Aorta (tissue), 5 donors: Measurements from ENCODE around the gene ANK3. TPM values are rescaled to one million over a fixed set of nuclear protein-coding genes. Genes with fewer than 3 reads are reported as not detected.

Experiments used
- ATAC-seq: fragments of 200-7000 bp; cut with Tn5 transposase; one replicate; pipeline ENCODE4 v1.9.1; 2022; ENCODE audit warnings: moderate library complexity; ENCODE audit not compliant: low FRiP score
- DNase-seq, 2 donors: peaks; one replicate each; pipeline ENCODE4 v3.0.0-alpha.2; 2020
- H3K27ac ChIP-seq, 2 donors: one replicate each; pipeline ENCODE4 v1.5.1; 2013; ENCODE audit warnings: low read length in 2 of 2, mild to moderate bottlenecking in 2 of 2, moderate library complexity in 2 of 2, control low read depth in 1 of 2, inconsistent platforms in 1 of 2, low read depth in 1 of 2
- H3K27me3 ChIP-seq, 2 donors: one replicate each; pipeline ENCODE4 v1.6.1; 2013; ENCODE audit warnings: control low read depth in 1 of 2, low read length in 1 of 2, mild to moderate bottlenecking in 1 of 2, moderate library complexity in 1 of 2; ENCODE audit not compliant: insufficient read depth in 2 of 2, control insufficient read depth in 1 of 2
- H3K36me3 ChIP-seq, 2 donors: one replicate each; pipeline ENCODE4 v1.6.1; 2013; ENCODE audit warnings: control low read depth in 1 of 2, low read length in 1 of 2, mild to moderate bottlenecking in 1 of 2; ENCODE audit not compliant: insufficient read depth in 2 of 2, control insufficient read depth in 1 of 2
- H3K4me1 ChIP-seq, 2 donors: one replicate each; pipeline ENCODE4 v1.6.1; 2013; ENCODE audit warnings: low read length in 2 of 2, control low read depth in 1 of 2, mild to moderate bottlenecking in 1 of 2, moderate library complexity in 1 of 2; ENCODE audit not compliant: insufficient read depth in 2 of 2, control insufficient read depth in 1 of 2
- H3K4me3 ChIP-seq, 2 donors: one replicate each; pipeline ENCODE4 v1.5.1; 2013; ENCODE audit warnings: low read length in 2 of 2, control low read depth in 1 of 2, mild to moderate bottlenecking in 1 of 2
- H3K9me3 ChIP-seq: one replicate; pipeline ENCODE4 v1.6.1; 2013; ENCODE audit warnings: mild to moderate bottlenecking, low read length; ENCODE audit not compliant: control insufficient read depth
- WGBS, 2 donors: extraction: QIAGEN DNeasy Blood & Tissue Kit; methylation state at CpG; one replicate each; pipeline ENCODE4 v1.1.7; 2013; 5-methylcytosine and 5-hydroxymethylcytosine counted together
- intact Hi-C, 2 donors: fragments of 100-400 bp; cut with DNase I; formaldehyde crosslinking; loops; one replicate each; pipeline versions ENCODE4 v1.14.2 to v1.15.0; 2022
- polyA plus RNA-seq, 2 donors: library from polyadenylated mRNA; stranded (reverse); fragments of 200-250 nt; gene quantifications; one replicate each; pipeline ENCODE4 v1.2.3, GENCODE V29; 2013
- total RNA-seq, 2 donors: library from RNA; stranded (reverse); fragmentation: NEBNext Ultra II Directional; extraction: Animal tissue kit (Norgen Biotek cat#: 25700); gene quantifications; one replicate each; pipeline ENCODE4 v1.2.1, GENCODE V29; 2021
- donor health status: healthy with polysubstance abuse.
- donor health status: Bipolar disorder and iron deficiency.
- donor health status: DM: no; HTN: no; CAD: no.
- donor health status: DM: no; HTN: no; CAD: no.
- donor health status: DM: yes; HTN: yes; CAD: no.

ANK3 gene
- total and polyA plus RNA-seq, 4 donors, result 16.5 to 38.2 (median 20.6) TPM

DNA sequence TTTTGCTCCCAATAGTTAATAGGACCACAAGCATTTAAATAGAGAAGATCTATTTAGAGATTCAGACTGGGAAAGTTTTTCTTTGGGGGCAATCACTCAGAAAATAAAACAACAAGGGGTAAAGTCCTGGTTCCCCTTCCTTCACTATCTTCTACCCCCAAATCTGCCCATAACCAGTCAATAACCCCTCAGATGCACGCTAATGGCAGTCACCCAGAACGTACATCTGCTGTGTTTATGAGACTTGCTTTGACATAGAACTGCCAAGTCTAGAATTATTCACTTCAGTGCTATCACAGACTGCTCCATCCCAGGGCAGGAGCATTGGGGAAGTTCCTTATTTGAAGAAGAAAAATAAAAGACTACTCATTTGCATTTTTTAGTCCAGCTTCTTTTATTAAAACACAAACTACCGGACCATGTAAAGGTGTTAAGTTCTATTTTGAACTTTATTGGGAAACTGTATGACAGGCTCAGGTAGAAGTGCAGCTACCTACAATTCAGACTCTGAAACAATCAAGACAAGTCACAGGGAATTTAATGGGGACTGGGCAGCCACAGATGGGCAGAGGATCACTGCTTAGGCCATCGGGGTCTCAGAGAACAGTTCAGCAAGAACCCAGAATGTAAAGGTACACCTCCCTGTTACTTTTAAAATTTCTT is 38.4 kb downstream of the ANK3 start:
- ATAC-seq (no peak), DNase-seq (no peak)
- Histone ChIP-seq H3K27me3 (no peaks in the 10 kb centered on the region), H3K4me3 (no peak overlapping the region), H3K36me3 (no peaks in the 10 kb centered on the region), H3K27ac (no peak overlapping the region), H3K9me3 (no peaks in the 10 kb centered on the region), H3K4me1 (peaks cover under 1 to 6% of the 10 kb centered on the region in 2 donors)
- 77 to 78% methylated on average over 4 of the region's 4 CpGs for WGBS, 2 donors
- intact Hi-C loops, result no loop called here

DNA sequence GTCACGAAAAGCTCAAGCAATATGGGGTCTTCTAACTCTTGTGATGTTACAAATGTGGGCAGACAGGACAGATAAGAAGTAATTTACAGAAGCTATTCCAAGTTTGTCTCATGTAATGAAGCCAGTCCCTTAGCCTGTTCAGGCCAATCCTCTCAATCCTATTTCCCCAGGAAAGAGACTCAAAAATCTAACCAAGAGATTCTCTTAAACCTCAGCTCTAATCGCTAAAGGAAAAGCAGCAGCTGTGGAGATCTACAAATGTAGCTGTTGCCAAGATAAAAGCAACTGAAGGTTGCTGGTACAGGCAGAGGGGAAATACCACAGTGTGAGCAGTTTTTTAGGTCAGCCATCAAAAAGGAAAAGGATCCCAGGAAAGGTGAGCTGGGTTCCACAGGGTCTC is 39.3 kb downstream of the ANK3 start:
- WGBS, 2 donors, result 70 to 71% methylated on average over 2 of the region's 2 CpGs
- Histone ChIP-seq H3K4me1 (peaks cover 0 to 2% of the 10 kb centered on the region in 2 donors), H3K27me3 (no peaks in the 10 kb centered on the region), H3K27ac (no peak overlapping the region), H3K4me3 (no peak overlapping the region), H3K36me3 (no peaks in the 10 kb centered on the region), H3K9me3 (no peaks in the 10 kb centered on the region)
- no peak for DNase-seq
- intact Hi-C loops, result no loop called here
- ATAC-seq, result no peak

DNA sequence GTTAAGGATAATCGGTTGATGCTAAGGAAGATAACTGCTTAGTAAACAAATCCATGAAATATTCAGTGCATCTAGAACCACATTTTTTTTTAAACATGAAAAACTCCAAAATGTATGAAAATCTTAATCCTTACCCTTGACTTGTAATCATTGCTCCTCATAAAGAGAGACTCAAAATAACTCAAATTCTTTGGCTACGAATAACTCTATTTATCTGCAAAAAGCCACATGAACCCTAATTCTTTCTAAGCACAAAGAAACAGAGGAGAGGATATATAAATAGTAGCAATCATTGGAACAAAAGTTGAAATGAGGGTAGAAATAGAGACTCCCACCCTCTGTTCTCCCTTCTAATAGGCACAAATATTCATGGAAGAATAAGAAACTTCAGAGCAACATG is 40.2 kb downstream of the ANK3 start:
- no peaks in the 10 kb centered on the region for H3K27me3 ChIP-seq
- 25 to 29% methylated on average over 2 of the region's 2 CpGs for WGBS, 2 donors
- H3K4me3 ChIP-seq, result no peak overlapping the region
- no peak for ATAC-seq
- H3K4me1 ChIP-seq, result no peaks in the 10 kb centered on the region
- H3K27ac ChIP-seq, result no peak overlapping the region
- intact Hi-C loops, result no loop called here
- H3K9me3 ChIP-seq, result no peaks in the 10 kb centered on the region
- DNase-seq, result no peak
- H3K36me3 ChIP-seq, result no peaks in the 10 kb centered on the region

DNA sequence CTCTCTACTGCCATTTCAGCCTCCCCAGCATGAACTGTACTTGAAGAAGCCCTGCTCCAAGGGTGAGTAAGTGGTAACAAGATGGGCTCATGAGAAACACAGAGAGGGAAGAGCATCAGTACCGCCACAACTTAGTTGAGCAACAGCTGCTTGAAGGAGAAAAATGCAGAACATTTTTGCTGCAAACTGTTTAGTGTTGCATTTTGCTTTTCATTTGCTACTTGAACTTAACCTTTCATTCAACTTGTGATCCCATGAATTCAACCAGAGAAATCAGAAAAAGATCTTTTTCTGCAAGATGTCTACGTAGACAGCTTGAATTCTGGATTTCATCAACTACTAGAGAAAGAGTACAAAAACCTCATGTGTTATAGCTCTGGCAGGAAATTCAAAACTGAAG is 40.7 kb downstream of the ANK3 start:
- intact Hi-C loops, result no loop called here
- 87 to 93% methylated on average over 2 of the region's 2 CpGs for WGBS, 2 donors
- ATAC-seq, result no peak
- H3K36me3 ChIP-seq, result no peaks in the 10 kb centered on the region
- no peak for DNase-seq
- no peaks in the 10 kb centered on the region for H3K4me1 ChIP-seq
- no peak overlapping the region for H3K27ac ChIP-seq
- H3K9me3 ChIP-seq, result no peaks in the 10 kb centered on the region
- no peaks in the 10 kb centered on the region for H3K27me3 ChIP-seq
- no peak overlapping the region for H3K4me3 ChIP-seq

DNA sequence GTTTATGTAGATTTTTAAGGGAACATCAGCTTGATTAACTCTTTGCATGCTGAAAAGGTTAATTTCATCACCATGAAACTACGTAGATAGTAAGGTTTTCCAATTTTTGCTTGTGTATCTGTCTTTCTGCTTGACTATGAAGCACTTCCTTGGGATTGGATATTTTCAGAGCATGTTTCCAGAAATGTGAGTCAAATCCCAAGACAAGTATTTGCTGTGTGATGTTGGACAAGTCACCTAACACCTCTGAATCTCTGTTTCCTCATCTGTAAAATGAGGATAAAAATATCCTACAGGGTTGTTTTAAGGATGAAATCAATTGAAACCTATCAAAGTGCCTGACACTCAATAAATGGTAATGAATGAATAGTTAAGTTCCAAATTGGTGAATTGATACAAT is 42.4 kb downstream of the ANK3 start:
- DNase-seq, result no peak
- intact Hi-C loops, result no loop called here
- H3K4me3 ChIP-seq, result no peak overlapping the region
- H3K9me3 ChIP-seq, result no peaks in the 10 kb centered on the region
- no peaks in the 10 kb centered on the region for H3K36me3 ChIP-seq
- no peaks in the 10 kb centered on the region for H3K4me1 ChIP-seq
- WGBS, 2 donors, result 98 to 100% methylated on average over 1 of the region's 1 CpG
- H3K27ac ChIP-seq, result no peak overlapping the region
- no peaks in the 10 kb centered on the region for H3K27me3 ChIP-seq
- ATAC-seq, result no peak

DNA sequence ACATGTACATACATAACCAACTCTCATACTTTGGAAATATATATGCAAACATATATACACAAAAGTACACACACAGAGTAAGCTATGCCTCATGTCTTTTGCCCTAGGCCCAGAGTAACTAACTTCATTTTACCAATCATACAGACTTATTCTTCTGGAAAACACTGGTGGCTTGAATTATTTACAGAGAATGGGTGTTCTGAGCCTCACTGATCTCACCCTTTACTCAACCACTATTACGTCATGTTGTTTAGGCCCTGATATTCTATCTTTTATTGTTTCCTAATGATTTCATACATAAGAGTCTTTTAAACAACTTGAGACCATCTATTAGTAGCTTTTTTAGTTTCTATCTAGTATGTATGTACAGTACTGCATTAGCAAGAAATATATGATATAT is 43.0 kb downstream of the ANK3 start:
- Histone ChIP-seq H3K27ac (no peak overlapping the region), H3K36me3 (no peaks in the 10 kb centered on the region), H3K9me3 (no peaks in the 10 kb centered on the region), H3K4me3 (no peak overlapping the region), H3K27me3 (no peaks in the 10 kb centered on the region), H3K4me1 (no peaks in the 10 kb centered on the region)
- intact Hi-C loops, result no loop called here
- 84 to 90% methylated on average over 1 of the region's 1 CpG for WGBS, 2 donors
- ATAC-seq, result no peak
- no peak for DNase-seq

DNA sequence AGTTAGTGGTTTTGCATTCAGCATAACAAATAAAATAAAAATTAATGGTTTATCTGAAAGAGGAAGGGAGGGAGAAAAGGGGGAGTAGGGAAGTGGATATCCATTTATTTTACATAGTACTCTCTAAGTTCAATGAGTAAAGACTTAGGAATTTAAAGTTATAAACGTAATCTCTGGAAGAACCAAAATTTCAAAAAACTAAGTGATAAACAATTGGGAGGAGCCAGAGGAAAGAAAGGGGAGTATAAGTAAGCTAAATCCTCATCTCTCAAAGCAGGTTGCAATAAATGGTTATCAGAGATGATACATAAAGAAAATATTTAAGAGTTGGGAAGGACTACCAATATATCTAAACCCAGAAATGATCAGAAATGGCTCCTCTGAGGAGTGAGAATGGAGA is 46.4 kb downstream of the ANK3 start:
- no peak overlapping the region for H3K27ac ChIP-seq
- WGBS, 2 donors, result 77 to 82% methylated on average over 1 of the region's 1 CpG
- H3K36me3 ChIP-seq, result no peaks in the 10 kb centered on the region
- H3K9me3 ChIP-seq, result no peaks in the 10 kb centered on the region
- H3K27me3 ChIP-seq, result no peaks in the 10 kb centered on the region
- no peak for ATAC-seq
- intact Hi-C loops, result no loop called here
- no peak overlapping the region for H3K4me3 ChIP-seq
- H3K4me1 ChIP-seq, result no peaks in the 10 kb centered on the region
- DNase-seq, result no peak

DNA sequence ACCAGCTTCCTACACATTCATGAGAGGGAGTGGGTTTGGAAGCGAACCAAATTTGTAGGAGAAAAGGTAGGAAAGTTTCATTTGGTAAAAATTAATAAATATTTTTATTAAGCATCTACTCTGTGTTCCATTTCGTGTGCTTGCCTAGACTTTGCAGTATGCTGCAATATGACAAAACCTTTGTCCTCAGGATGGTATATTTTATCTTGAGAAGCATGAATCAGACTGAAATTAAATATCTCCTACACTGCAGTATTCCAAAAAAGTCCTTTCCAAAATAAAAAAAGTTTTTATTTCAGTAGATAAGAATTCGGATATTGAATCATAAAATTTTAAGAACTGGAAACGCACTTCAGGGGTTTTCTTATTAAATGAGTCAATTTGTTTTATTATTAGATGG is 47.7 kb downstream of the ANK3 start:
- Histone ChIP-seq H3K27ac (no peak overlapping the region), H3K9me3 (no peaks in the 10 kb centered on the region), H3K4me1 (no peaks in the 10 kb centered on the region), H3K4me3 (no peak overlapping the region), H3K27me3 (no peaks in the 10 kb centered on the region), H3K36me3 (no peaks in the 10 kb centered on the region)
- ATAC-seq, result no peak
- 68 to 73% methylated on average over 4 of the region's 4 CpGs for WGBS, 2 donors
- intact Hi-C loops, result loop anchor here in 1 of 2 donors (2.0 kb wide), 1 partner anchor 29 kb away; no protein-coding TSS in a partner anchor
- no peak for DNase-seq

DNA sequence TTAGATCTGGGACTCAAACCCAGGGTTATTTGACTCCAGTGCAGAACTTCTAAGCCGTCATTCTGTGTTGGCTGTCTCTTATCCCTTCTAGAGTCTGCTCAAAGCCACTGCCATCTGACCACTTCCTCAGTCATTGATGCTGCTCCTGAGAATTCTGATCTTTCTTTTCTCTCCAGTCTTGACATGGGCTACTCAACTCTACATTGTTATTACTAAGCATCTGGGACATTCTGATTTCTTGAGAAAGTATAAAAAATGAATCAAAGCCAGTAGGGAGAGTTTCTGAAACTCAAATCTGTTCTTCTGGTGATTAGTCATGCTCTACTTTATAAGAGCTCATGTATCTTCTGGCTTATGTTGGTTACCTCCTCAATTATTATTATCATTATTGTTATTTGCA is 48.7 kb downstream of the ANK3 start:
- Histone ChIP-seq H3K4me3 (no peak overlapping the region), H3K27me3 (no peaks in the 10 kb centered on the region), H3K4me1 (no peaks in the 10 kb centered on the region), H3K9me3 (no peaks in the 10 kb centered on the region), H3K27ac (no peak overlapping the region), H3K36me3 (no peaks in the 10 kb centered on the region)
- intact Hi-C loops, result loop anchor here in 1 of 2 donors (2.0 kb wide), 1 partner anchor 28 kb away; no protein-coding TSS in a partner anchor
- no peak for ATAC-seq
- DNase-seq, result no peak
- WGBS, 2 donors, result 90 to 97% methylated on average over 1 of the region's 1 CpG
